Head of caudate nucleus (tissue), 42 donors: ENCODE measurements around the gene SCFD2.
"Not testable (repeated sequence)": the region's sequence is repeated elsewhere in the genome, so short reads cannot be mapped to it uniquely, and the experiment has no call there.

Experiments
- DNase-seq, 42 donors: peaks; one replicate each; pipeline versions ENCODE4 v3.0.0 to v3.0.0-alpha.2; 2020 to 2021; ENCODE audit warnings: mixed read lengths in 7 of 42
- intact Hi-C: fragments of 100-400 bp; cut with DNase I; formaldehyde crosslinking; loops from one replicate; pipeline ENCODE4 v1.15.0; 2022

SCFD2 gene

GRCh38 chr4:53348046-53348445 is 17.8 kb downstream of the SCFD2 start:
- intact Hi-C loops, result no loop called here
- DNase-seq, result no peak

DNA sequence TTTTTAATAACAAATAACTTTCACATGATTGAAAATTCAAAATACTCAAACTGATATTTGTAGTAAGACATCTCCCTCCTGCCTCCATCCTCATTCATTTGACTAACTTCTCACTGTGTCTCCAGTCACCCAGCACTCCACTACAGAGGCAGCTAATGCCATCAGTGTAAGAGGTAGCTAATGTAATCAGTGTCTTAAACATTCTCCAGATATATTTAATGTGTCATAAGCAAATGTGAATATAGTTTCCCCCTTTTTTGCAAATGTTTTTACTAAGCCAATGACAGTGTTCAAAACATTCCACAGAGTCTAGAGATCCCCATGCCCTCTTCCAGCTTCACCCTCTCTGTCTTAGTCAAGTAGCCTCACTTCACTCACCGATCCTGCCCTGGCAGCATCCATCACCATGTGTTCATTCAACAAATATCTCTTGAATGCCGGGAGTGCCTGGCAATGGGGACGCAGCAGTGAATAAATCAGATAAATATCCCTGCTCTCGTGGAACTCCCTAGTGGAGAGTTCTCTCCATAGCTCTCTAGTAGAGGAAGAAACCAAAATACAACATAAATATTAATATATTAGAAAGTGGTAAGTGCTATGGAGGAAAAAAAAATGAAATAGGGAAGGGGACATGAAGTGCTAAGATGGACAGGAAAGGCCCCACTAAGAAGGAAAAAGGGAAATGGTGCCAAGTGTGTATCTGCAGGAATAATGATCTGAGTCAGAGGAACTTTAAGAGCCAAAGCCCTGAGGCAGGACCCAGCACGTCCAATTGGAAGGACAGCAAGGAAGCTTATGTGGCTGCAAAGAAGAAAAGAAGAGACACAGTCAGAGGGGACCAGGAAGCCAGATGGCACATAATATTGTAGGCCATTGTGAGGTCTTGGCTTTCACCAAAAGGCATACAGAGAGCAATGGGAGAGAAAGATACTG is 18.7 kb downstream of the SCFD2 start:
- intact Hi-C loops, result no loop called here
- peak in 5 of 42 donors; percentile 7 to 37 (median 18) for DNase-seq

- DNase-seq, intact Hi-C loops: not testable (repeated sequence)
These were observed 19.5 kb downstream of the SCFD2 start for GRCh38 chr4:53346392-53346791.

DNA sequence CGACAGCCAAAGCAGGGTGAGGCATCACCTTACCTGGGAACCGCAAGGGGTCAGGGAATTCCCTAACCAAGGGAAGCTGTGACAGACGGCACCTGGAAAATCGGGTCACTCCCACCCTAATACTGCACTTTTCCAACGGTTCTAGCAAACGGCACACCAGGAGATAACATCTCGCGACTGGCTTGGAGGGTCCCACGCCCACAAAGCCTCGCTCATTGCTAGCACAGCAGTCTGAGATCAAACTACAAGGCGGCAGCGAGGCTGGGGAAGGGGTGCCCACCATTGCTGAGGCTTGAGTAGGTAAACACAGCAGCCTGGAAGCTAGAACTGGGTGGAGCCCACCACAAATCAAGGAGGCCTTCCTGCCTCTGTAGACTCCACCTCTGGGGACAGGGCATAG is 25.7 kb downstream of the SCFD2 start:
- intact Hi-C loops, DNase-seq: not testable (repeated sequence)

- intact Hi-C loops, result not testable (repeated sequence)
These were observed 30.9 kb downstream of the SCFD2 start for GRCh38 chr4:53334916-53335315.

DNA sequence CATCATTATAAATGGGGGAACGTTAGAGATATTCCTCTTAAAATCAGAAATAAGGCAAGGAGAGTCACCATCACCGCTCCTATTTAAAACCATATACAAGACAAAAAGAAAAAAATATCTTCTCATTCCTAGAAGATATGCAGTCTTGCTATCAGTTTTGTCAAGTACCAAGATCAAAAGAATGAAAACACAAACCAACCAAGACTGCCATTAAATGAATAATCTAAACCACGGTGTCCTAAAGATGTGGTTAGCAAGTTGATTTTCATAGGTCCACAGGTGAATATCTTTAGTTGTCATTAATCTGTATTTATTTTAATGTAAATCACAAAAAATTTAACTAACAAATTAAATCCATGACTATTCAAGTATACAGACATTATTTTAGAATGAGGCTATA is 39.3 kb downstream of the SCFD2 start:
- intact Hi-C loops, result no loop called here
- no peak for DNase-seq

More at GRCh38 chr4:53334916-53335315, 30.9 kb downstream of the SCFD2 start:
- not testable (repeated sequence) for DNase-seq

DNA sequence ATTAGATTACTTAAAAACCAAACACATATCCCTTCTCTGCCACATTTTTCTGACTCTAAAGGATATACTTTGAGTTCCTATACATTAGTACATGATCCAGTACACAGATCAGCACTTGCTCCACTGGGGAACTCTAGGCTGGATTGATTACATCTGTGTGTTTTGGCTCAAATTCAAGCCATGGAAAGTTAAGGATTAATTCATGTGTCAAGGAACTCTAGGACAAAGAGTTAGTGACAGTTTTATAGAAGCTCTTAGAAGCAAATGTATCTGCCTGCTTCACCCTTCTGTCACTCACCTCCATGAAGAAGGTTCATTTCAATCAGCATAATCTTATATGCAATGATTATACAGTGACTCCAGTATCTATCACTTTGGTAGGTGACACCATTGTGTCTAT is 43.2 kb downstream of the SCFD2 start:
- intact Hi-C loops, result no loop called here
- DNase-seq, result no peak

DNA sequence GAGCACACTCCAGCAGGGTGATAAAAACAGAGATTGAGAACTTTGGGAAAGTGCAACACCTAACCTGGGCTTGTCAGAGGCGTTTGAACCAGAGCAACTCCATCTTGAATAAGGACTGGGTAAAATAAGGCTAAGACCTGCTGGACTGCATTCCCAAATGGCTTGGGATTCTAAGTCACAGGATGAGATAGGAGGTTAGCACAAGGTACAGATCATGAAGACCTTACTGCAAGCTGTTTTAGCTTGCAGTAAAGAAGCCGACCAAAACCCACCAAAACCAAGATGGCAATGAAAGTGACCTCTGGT is 43.9 kb downstream of the SCFD2 start:
- DNase-seq, result no peak
- intact Hi-C loops, result no loop called here

DNA sequence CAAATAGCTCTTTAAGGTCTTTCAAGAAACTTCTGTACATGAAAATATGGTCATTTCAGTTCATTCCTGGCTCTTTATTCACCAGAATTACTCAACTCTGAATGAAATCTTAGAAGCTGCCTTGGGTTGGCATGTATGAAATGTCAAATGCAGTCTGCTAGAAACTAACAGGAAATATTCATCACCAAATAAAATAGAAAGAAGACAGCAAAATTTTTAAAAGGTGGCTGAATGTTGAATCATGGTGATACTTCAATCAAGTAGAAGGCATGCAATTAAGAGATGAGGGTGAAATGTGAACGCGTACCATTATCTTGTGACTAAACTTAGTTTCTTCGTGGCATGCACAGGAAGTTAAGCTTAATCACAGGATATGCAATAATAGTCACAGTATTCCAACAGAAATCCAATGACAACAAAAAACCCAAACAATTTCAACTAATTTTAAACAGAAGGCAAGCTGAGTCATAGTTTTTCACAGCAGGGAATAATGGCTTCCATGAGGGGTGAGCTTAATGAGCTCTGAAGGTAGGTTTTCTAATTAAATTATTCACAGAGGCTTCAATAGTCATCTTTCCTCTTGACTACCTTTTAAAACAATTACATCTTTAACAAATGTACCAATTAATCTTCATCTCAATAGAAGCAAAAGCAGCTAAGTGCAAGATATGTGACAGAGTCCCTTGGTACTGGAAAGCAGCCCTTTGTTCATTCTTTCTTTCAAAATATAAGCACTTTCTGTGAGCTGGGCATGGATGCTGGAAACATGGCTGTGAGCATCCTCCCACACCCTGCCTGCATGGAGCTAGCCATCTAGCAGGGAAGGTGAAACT is 44.5 kb downstream of the SCFD2 start:
- intact Hi-C loops, result no loop called here
- no peak for DNase-seq

- DNase-seq, result no peak
- intact Hi-C loops, result no loop called here
These were observed 50.6 kb downstream of the SCFD2 start for GRCh38 chr4:53315300-53315699.

DNA sequence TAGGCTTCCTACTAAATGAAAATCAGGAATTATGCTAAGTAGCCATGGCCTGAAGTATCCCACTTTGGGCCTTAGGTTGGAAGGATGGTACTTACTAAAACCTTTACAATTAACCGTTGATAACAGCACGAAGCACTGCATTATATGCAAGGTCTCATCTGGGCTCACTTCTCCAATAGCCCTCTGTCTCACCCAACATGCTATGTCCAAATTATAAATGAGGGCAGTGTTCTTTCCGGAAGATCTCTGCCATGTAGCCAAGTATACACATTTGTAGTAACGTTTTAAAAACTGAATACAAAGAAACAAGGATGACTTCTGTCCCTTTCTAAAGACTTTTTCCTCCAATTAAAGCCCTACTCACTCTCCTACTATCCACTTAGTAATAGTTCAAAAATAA is 51.6 kb downstream of the SCFD2 start:
- peak in 1 of 42 donors; percentile 5 for DNase-seq
- intact Hi-C loops, result no loop called here

- intact Hi-C loops, result no loop called here
- peak in 26 of 42 donors; percentile 4 to 70 (median 34) for DNase-seq
These were observed 52.4 kb downstream of the SCFD2 start for GRCh38 chr4:53313510-53313909.

- DNase-seq, result no peak
- intact Hi-C loops, result no loop called here
These were observed 56.4 kb downstream of the SCFD2 start for GRCh38 chr4:53309321-53310040.

DNA sequence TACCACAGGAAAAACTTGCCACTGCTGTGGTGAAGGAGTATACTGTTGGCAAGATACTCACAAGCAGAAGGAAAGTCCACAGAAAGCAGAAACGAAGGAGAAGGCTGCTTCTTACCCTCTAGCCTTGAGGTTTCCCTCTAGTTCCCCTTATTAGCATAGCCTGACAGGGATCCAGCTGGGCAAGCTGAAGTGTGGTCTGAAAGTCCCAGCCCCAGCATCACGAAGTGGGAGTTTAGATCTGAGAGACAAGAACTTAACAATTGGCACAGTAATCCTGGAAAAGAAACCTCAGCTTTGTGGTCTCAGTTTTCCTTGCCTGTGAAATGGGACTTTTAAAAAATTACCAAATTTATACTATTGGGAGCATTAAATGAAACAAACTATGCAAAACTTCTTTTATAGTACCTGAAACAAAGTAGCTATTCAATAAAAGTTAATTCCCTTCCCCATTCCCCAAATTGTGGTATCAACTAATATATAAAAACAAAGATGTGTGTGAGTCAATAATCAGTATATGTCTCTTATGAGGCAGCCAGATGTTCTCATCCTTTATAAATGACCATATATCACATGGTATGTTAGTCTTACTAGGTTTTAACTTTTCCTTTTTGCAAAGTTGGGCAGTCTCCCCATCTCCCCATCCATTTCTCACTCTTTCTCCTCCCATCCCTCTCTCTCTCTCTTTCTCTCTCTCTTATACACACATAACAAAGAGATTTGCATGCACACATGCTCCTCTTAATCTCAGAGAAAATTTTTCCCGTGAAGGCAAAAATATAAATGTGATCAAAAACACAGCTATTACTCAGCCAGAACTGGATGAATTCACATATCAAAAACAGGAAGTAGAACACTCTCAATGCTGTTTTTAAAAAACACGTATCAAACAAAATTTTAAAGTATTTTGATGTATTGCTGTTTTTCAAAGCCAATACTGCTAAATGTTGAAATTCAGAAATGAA is 57.8 kb downstream of the SCFD2 start:
- intact Hi-C loops, result no loop called here
- DNase-seq, result no peak

DNA sequence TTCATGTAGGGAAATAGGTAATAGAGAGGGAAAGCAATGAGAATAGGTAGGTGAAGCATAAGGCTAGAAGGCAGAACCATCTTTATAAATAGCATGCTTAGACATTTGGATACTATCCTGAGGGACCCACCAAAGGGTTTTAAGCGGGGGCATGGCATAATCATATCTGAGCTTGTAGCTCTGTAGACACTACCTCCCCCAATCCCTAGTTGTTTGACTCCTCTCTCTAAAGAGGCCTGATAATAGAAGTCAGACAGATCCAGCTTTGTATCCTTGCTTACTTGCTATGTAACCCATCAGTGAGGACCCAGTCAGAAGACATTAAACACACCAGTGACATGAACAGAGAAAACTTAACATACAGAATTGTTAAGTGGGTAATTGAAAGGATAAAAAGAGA is 58.7 kb downstream of the SCFD2 start:
- DNase-seq, result no peak
- intact Hi-C loops, result no loop called here

- DNase-seq, result no peak
- intact Hi-C loops, result no loop called here
These were observed 59.1 kb downstream of the SCFD2 start for GRCh38 chr4:53306729-53307128.

DNA sequence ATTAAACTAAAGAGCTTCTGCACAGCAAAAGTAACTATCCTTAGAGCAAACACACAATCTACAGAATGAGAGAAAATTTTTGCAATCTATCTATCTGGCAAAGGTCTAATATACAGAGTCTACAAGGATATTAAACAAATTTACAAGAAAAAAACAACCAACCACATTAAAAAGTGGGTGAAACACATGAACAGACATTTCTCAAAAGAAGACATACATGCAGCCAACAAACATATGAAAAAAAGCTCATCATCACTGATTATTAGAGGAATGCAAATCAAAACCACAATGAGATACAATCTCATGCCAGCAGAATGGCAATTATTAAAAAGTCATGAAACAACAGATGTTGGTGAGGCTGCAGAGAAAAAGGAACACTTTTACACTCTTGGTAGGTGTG is 73.7 kb downstream of the SCFD2 start:
- DNase-seq, intact Hi-C loops: not testable (repeated sequence)

- no peak for DNase-seq
- intact Hi-C loops, result no loop called here
These were observed 84.4 kb downstream of the SCFD2 start for GRCh38 chr4:53281438-53281837.

DNA sequence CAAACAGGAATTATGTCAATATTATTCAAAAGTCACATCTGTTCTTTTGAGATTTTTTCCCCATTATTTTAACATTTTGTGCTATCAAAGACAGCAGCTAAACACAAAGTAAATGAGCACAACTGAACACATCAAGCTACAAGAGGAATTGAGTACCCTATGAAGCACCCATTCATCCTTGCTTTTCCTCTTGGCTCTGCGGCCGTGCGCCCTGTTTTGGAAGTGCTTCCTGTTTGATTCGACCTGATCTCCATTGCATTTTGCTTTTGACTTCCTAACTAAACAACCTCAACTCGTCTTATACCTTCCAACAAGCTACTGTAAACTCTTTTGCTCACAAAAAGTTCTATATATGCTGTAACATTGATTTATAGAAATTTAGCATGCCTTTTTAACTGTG is 85.0 kb downstream of the SCFD2 start:
- no peak for DNase-seq
- intact Hi-C loops, result no loop called here
